PC-3 (cell line): ENCODE data around the gene PDZRN4. TPM values are rescaled to one million over a fixed set of nuclear protein-coding genes. Genes with fewer than 3 reads are reported as not detected.

Experiments used
- ATAC-seq: fragments of 200-7000 bp; cut with Tn5 transposase; 2 replicates; pipeline ENCODE4 v1.9.1; 2020; ENCODE audit warnings: mild to moderate bottlenecking, moderate library complexity
- BruUV-seq: library from RNA; stranded (reverse); fragments of 400-500 nt; replicated peaks from 2 replicates; lab custom pipeline; 2021; lab: Mats Ljungman, UMichigan
- CTCF ChIA-PET: fragments of 300-600 bp; sonication (Branson Sonifier 250); formaldehyde crosslinking; loops from one replicate; lab custom pipeline; 2022; ENCODE audit warnings: antibody characterized with exemption; lab: Charles Lee
- POLR2A ChIA-PET: fragments of 300-600 bp; sonication (Branson Sonifier 250); formaldehyde crosslinking; loops from one replicate; lab custom pipeline; 2022; ENCODE audit warnings: antibody characterized with exemption; ENCODE audit not compliant: unreplicated experiment; lab: Charles Lee
- DNase-seq: peaks from one replicate; pipeline ENCODE4 v3.0.0-alpha.2; 2015
- H2AFZ ChIP-seq: fragments of 300-600 bp; sonication (generic); 2 replicates; pipeline ENCODE4 v1.6.0; 2016; ENCODE audit warnings: antibody characterized with exemption, low read length
- H3F3A ChIP-seq: fragments of 300-600 bp; sonication (generic); one replicate; pipeline ENCODE4 v1.6.0; 2017; ENCODE audit warnings: antibody characterized with exemption, low read length, control low read depth, mild to moderate bottlenecking; ENCODE audit not compliant: unreplicated experiment
- H3K27ac ChIP-seq: fragments of 300-600 bp; sonication (generic); 2 replicates; pipeline ENCODE4 v1.5.1; 2016; ENCODE audit warnings: mild to moderate bottlenecking, low read length
- H3K27me3 ChIP-seq: fragments of 300-600 bp; sonication (generic); 2 replicates; pipeline ENCODE4 v1.6.1; 2016; ENCODE audit warnings: low read length, mixed read lengths
- H3K36me3 ChIP-seq: fragments of 300-600 bp; sonication (generic); 2 replicates; pipeline ENCODE4 v1.6.1; 2016; ENCODE audit warnings: low read depth, mixed run types, low read length, mixed read lengths
- H3K4me1 ChIP-seq: fragments of 300-600 bp; sonication (generic); 2 replicates; pipeline ENCODE4 v1.5.1; 2016; ENCODE audit warnings: low read length; ENCODE audit not compliant: insufficient read depth
- H3K4me2 ChIP-seq: fragments of 300-600 bp; sonication (generic); 2 replicates; pipeline ENCODE4 v1.6.0; 2016; ENCODE audit warnings: low read length
- H3K4me3 ChIP-seq: fragments of 300-600 bp; sonication (generic); 2 replicates; pipeline ENCODE4 v1.5.1; 2016; ENCODE audit warnings: mild to moderate bottlenecking, low read length, mixed read lengths
- H3K79me2 ChIP-seq: fragments of 300-600 bp; sonication (generic); 2 replicates; pipeline ENCODE4 v1.6.1; 2017; ENCODE audit warnings: low read length, mixed read lengths
- H3K9ac ChIP-seq: fragments of 300-600 bp; sonication (generic); 2 replicates; pipeline ENCODE4 v1.6.0; 2016; ENCODE audit warnings: mild to moderate bottlenecking, low read length
- H3K9me2 ChIP-seq: fragments of 300-600 bp; sonication (generic); replicated peaks from 2 replicates; pipeline ENCODE4 v1.6.1; 2016; ENCODE audit warnings: mixed run types, low read length, mixed read lengths
- H3K9me3 ChIP-seq: fragments of 300-600 bp; sonication (generic); 2 replicates; pipeline ENCODE4 v1.6.1; 2016; ENCODE audit warnings: low read length, mixed read lengths
- H4K20me1 ChIP-seq: fragments of 300-600 bp; sonication (generic); 2 replicates; pipeline ENCODE4 v1.6.1; 2016; ENCODE audit warnings: low read length, mixed read lengths
- CTCF ChIP-seq: fragments of 300-600 bp; sonication (generic); conservative IDR thresholded peaks from 2 replicates; pipeline ENCODE4 v1.5.1; 2017; ENCODE audit warnings: antibody characterized with exemption, low read depth, mild to moderate bottlenecking, low read length
- EZH2 ChIP-seq: fragments of 300-600 bp; sonication (generic); IDR thresholded peaks from one replicate; pipeline ENCODE4 v1.6.1; 2017; ENCODE audit warnings: antibody characterized with exemption, mild to moderate bottlenecking, low read length; ENCODE audit not compliant: unreplicated experiment
- EZH2phosphoT487 ChIP-seq: fragments of 300-600 bp; sonication (generic); IDR thresholded peaks from 2 replicates; pipeline ENCODE4 v1.6.1; 2018; ENCODE audit warnings: mild to moderate bottlenecking, antibody characterized with exemption, low read length, borderline replicate concordance
- intact Hi-C: fragments of 100-400 bp; cut with micrococcal nuclease; formaldehyde crosslinking; loops from 2 replicates; pipeline ENCODE4 v1.9.0; 2023
- total RNA-seq: library from RNA; depleted of rRNA; stranded (reverse); fragments of >200 nt; gene quantifications from 2 replicates; pipeline ENCODE4 v1.2.3, GENCODE V29; 2014

PDZRN4 gene
- total RNA-seq, 1 experiment from 2014 or later: not detected

- Histone ChIP-seq H3K27ac (no peak overlapping the region), H4K20me1 (no peaks in the 10 kb centered on the region), H3K9me2 (no peaks in the 10 kb centered on the region), H2AFZ (no peak overlapping the region), H3K9me3 (no peaks in the 10 kb centered on the region), H3K79me2 (no peaks in the 10 kb centered on the region), H3K4me2 (no peak overlapping the region), H3K36me3 (no peaks in the 10 kb centered on the region), H3K9ac (no peak overlapping the region), H3F3A (no peaks in the 10 kb centered on the region), H3K4me1 (peaks cover 7% of the 10 kb centered on the region; the same call in 1 of the 2 replicates), H3K4me3 (no peak overlapping the region), H3K27me3 (no peaks in the 10 kb centered on the region)
- intact Hi-C loops: no loop called here
- POLR2A ChIA-PET: no interaction called here
- BruUV-seq: no TSS peak
- ATAC-seq (no peak), DNase-seq (no peak)
- TF ChIP-seq CTCF (no peak), EZH2 (no peak), EZH2phosphoT487 (no peak)
- CTCF ChIA-PET: no interaction called here
Observed at GRCh38 chr12:41327096-41327895, 139.2 kb downstream of the PDZRN4 start.

DNA sequence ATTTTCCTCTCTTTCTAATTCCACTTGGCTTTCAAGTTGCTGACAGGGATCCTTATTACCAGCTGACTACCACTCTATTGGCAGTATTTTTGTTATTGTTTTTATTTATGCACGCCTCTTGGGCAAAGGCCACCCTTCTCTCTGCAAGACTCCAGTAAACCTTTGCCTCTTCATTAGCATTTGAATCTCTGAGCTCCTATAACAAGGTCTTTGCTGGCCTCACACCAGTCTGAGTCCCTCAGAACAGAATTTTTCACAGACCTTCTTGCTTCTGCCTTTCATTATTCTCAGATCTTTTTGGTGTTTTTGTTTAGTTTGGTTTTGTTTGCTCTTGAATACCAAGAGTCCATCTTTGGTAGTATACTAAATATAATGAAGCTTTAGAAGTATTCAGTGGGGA, 145.9 kb downstream of the PDZRN4 start:
- H3K79me2 ChIP-seq: no peaks in the 10 kb centered on the region
- H3K4me3 ChIP-seq: no peak overlapping the region
- no peak overlapping the region for H2AFZ ChIP-seq
- CTCF ChIA-PET: no interaction called here
- H3F3A ChIP-seq: no peaks in the 10 kb centered on the region
- H3K9me2 ChIP-seq: no peaks in the 10 kb centered on the region
- ATAC-seq: no peak
- POLR2A ChIA-PET: no interaction called here
- no peaks in the 10 kb centered on the region for H3K36me3 ChIP-seq
- no peaks in the 10 kb centered on the region for H4K20me1 ChIP-seq
- no peaks in the 10 kb centered on the region for H3K27me3 ChIP-seq
- BruUV-seq: no TSS peak
- H3K4me2 ChIP-seq: no peak overlapping the region
- H3K9me3 ChIP-seq: no peaks in the 10 kb centered on the region
- H3K9ac ChIP-seq: no peak overlapping the region
- peaks cover 3% of the 10 kb centered on the region; the same call in 1 of the 2 replicates for H3K4me1 ChIP-seq
- no peak for DNase-seq
- no peak overlapping the region for H3K27ac ChIP-seq
- no peak for TF ChIP-seq EZH2phosphoT487
- no peak for TF ChIP-seq EZH2
- TF ChIP-seq CTCF: no peak
- intact Hi-C loops: no loop called here

GRCh38 chr12:41334390-41334789, 146.3 kb downstream of the PDZRN4 start:
- CTCF ChIA-PET: no interaction called here
- POLR2A ChIA-PET: no interaction called here
- no peak overlapping the region for H3K4me3 ChIP-seq
- H2AFZ ChIP-seq: no peak overlapping the region
- no peaks in the 10 kb centered on the region for H4K20me1 ChIP-seq
- no peaks in the 10 kb centered on the region for H3K4me1 ChIP-seq
- H3K36me3 ChIP-seq: no peaks in the 10 kb centered on the region
- no peak overlapping the region for H3K9ac ChIP-seq
- DNase-seq (no peak), ATAC-seq (no peak)
- no peaks in the 10 kb centered on the region for H3F3A ChIP-seq
- intact Hi-C loops: no loop called here
- no peaks in the 10 kb centered on the region for H3K9me2 ChIP-seq
- no peaks in the 10 kb centered on the region for H3K79me2 ChIP-seq
- H3K27ac ChIP-seq: no peak overlapping the region
- TF ChIP-seq EZH2phosphoT487 (no peak), EZH2 (no peak), CTCF (no peak)
- BruUV-seq: no TSS peak
- H3K27me3 ChIP-seq: no peaks in the 10 kb centered on the region
- no peaks in the 10 kb centered on the region for H3K9me3 ChIP-seq
- no peak overlapping the region for H3K4me2 ChIP-seq
